ENCODE data around the gene FMOD. TPM values are rescaled to one million over a fixed set of nuclear protein-coding genes. Genes with fewer than 3 reads are reported as not detected.
A peak's percentile ranks its signal among the peaks of the same experiment; 100 is the strongest.
"Not testable (repeated sequence)": the region's sequence is repeated elsewhere in the genome, so short reads cannot be mapped to it uniquely, and the experiment has no call there.

The FMOD gene
- total RNA-seq, 1 donor from 2014 or later = 59.0 TPM

GRCh38 chr1:203326830-203327683 is 23.9 kb downstream of the FMOD start:
- DNase-seq (ENCODE audit: low spot score) = peak; percentile 96

GRCh38 chr1:203325418-203326091 is 25.4 kb downstream of the FMOD start:
- DNase-seq (ENCODE audit: low spot score) = peak; percentile 73

- DNase-seq (ENCODE audit: low spot score) = no peak
These were observed 25.9 kb downstream of the FMOD start for GRCh38 chr1:203325026-203325417.

- DNase-seq (ENCODE audit: low spot score) = no peak
These were observed 26.6 kb downstream of the FMOD start for GRCh38 chr1:203324105-203325025.

- DNase-seq (ENCODE audit: low spot score) = no peak
These were observed 27.3 kb downstream of the FMOD start for GRCh38 chr1:203323587-203323986.

- no peak for DNase-seq (ENCODE audit: low spot score)
These were observed 28.3 kb downstream of the FMOD start for GRCh38 chr1:203322500-203323179.

- DNase-seq (ENCODE audit: low spot score) = no peak
These were observed 29.5 kb downstream of the FMOD start for GRCh38 chr1:203321273-203322052.

GRCh38 chr1:203320591-203321272 is 30.2 kb downstream of the FMOD start:
- peak; percentile 83 for DNase-seq (ENCODE audit: low spot score)

GRCh38 chr1:203318229-203318517 is 32.7 kb downstream of the FMOD start:
- no peak for DNase-seq (ENCODE audit: low spot score)

- no peak for DNase-seq (ENCODE audit: low spot score)
These were observed 33.3 kb downstream of the FMOD start for GRCh38 chr1:203317429-203318228.

- peak; percentile 88 for DNase-seq (ENCODE audit: low spot score)
These were observed 34.3 kb downstream of the FMOD start for GRCh38 chr1:203316626-203317093.

- not testable (repeated sequence) for DNase-seq (ENCODE audit: low spot score)
These were observed 36.7 kb downstream of the FMOD start for GRCh38 chr1:203314025-203314759.

GRCh38 chr1:203311368-203312301 is 39.3 kb downstream of the FMOD start:
- no peak for DNase-seq (ENCODE audit: low spot score)

GRCh38 chr1:203308923-203309331 is 42.0 kb downstream of the FMOD start:
- DNase-seq (ENCODE audit: low spot score) = no peak

- no peak for DNase-seq (ENCODE audit: low spot score)
These were observed 42.5 kb downstream of the FMOD start for GRCh38 chr1:203308328-203308922.

- DNase-seq (ENCODE audit: low spot score) = no peak
These were observed 43.2 kb downstream of the FMOD start for GRCh38 chr1:203307641-203308126.
